Thyroid gland (tissue), 4 donors: Measurements from ENCODE around the gene WWTR1.

Experiments
- CTCF ChIP-seq, 6 experiments: fragments of 200-600 bp in 3 of 6; fragments of 450-650 bp in 3 of 6; sonication (generic) in 3 of 6; IDR thresholded peaks; one replicate each; pipeline ENCODE4 v1.5.1; 2016 to 2019; ENCODE audit warnings: antibody characterized with exemption in 6 of 6, mild to moderate bottlenecking in 2 of 6, inconsistent platforms in 1 of 6, moderate library complexity in 1 of 6
- POLR2A ChIP-seq, 2 donors: fragments of 450-650 bp; IDR thresholded peaks; one replicate each; pipeline ENCODE4 v1.6.1; 2017; ENCODE audit warnings: antibody characterized with exemption in 2 of 2, mild to moderate bottlenecking in 2 of 2, moderate library complexity in 1 of 2

GRCh38 chr3:149563114-149563513 is 94.7 kb downstream of the WWTR1 start:
- TF ChIP-seq CTCF (IDR thresholded peaks at IDR 0.05) (no peak), POLR2A (IDR thresholded peaks at IDR 0.05) (no peak)
